Testis (tissue), 3 donors: ENCODE results near the gene TTC8. TPM values are rescaled to one million over a fixed set of nuclear protein-coding genes. Genes with fewer than 3 reads are reported as not detected.

ENCODE experiments used
- DNase-seq: peaks from one replicate; pipeline ENCODE4 v3.0.0-alpha.2; 2019
- H3K27ac ChIP-seq, 2 donors: fragments of 200-600 bp; sonication (generic); one replicate each; pipeline ENCODE4 v1.5.1; 2019
- H3K27me3 ChIP-seq: fragments of 200-600 bp; sonication (generic); one replicate; pipeline ENCODE4 v1.5.1; 2019
- H3K36me3 ChIP-seq: fragments of 200-600 bp; sonication (generic); one replicate; pipeline ENCODE4 v1.5.1; 2017; ENCODE audit warnings: low read depth; ENCODE audit errors: missing control alignments
- H3K4me1 ChIP-seq: fragments of 200-600 bp; sonication (generic); one replicate; pipeline ENCODE4 v1.5.1; 2019
- H3K4me3 ChIP-seq, 2 donors: fragments of 200-600 bp; sonication (generic); one replicate each; pipeline ENCODE4 v1.5.1; 2017 to 2019
- H3K9me3 ChIP-seq: fragments of 200-600 bp; sonication (generic); one replicate; pipeline ENCODE4 v1.5.1; 2017
- POLR2A ChIP-seq: fragments of 450-650 bp; IDR thresholded peaks from one replicate; pipeline ENCODE4 v1.6.1; 2017; ENCODE audit warnings: antibody characterized with exemption, mild to moderate bottlenecking, moderate library complexity
- WGBS, 2 donors: methylation state at CpG; one replicate each; pipeline ENCODE4 v1.1.5; 2018; 5-methylcytosine and 5-hydroxymethylcytosine counted together
- intact Hi-C: fragments of 100-400 bp; cut with DNase I; formaldehyde crosslinking; loops from one replicate; pipeline ENCODE4 v1.15.1; 2023; ENCODE audit warnings: low total_unique reads
- polyA plus RNA-seq: library from polyadenylated mRNA; stranded (reverse); fragments of 350-450 nt; fragmentation: Illumina TruSeq; extraction: RNeasy Lipid Tissue Mini Kit (QIAGEN cat#74804); gene quantifications from one replicate; pipeline ENCODE4 v1.2.3, GENCODE V29; 2014; ENCODE audit warnings: low read depth, low replicate concordance; ENCODE audit not compliant: insufficient read depth
- total RNA-seq, 2 donors: library from RNA; depleted of rRNA; stranded (reverse); fragments of >200 nt; gene quantifications; one replicate each; pipeline ENCODE4 v1.2.3, GENCODE V29; 2016
- TF ChIP-seq, protein P1 (sequence below), 3 experiments: fragments of 450-650 bp in 2 of 3; fragments of 200-600 bp in 1 of 3; sonication (generic) in 1 of 3; IDR thresholded peaks; one replicate each; pipeline ENCODE4 v1.5.1; 2016 to 2019; ENCODE audit warnings: antibody characterized with exemption in 3 of 3, mild to moderate bottlenecking in 2 of 3, moderate library complexity in 1 of 3

The TTC8 gene
- total and polyA plus RNA-seq, 3 donors from 2014 or later, result 67.5 to 144 (median 139) TPM

DNA sequence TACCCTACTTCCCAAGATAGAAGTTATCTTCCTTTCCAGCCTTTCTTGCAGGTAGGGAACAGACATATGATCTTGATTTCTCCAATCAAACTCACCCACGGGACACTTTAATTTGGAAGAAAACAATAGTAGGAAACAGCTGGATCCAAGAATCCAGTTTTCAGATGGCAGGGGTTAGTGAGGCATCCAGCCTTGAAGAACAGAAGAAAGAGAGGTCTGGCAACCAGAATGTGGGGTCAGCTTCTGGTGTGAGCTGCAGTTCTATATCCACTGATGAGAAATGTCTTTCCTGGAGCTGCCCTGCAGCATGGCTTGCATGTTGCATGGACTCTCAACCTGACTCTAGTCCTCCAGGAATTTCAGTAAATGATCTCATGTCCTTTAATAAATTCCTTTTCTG is 83.8 kb downstream of the TTC8 start:
- TF ChIP-seq POLR2A, result no peak
- TF ChIP-seq, protein P1, sequence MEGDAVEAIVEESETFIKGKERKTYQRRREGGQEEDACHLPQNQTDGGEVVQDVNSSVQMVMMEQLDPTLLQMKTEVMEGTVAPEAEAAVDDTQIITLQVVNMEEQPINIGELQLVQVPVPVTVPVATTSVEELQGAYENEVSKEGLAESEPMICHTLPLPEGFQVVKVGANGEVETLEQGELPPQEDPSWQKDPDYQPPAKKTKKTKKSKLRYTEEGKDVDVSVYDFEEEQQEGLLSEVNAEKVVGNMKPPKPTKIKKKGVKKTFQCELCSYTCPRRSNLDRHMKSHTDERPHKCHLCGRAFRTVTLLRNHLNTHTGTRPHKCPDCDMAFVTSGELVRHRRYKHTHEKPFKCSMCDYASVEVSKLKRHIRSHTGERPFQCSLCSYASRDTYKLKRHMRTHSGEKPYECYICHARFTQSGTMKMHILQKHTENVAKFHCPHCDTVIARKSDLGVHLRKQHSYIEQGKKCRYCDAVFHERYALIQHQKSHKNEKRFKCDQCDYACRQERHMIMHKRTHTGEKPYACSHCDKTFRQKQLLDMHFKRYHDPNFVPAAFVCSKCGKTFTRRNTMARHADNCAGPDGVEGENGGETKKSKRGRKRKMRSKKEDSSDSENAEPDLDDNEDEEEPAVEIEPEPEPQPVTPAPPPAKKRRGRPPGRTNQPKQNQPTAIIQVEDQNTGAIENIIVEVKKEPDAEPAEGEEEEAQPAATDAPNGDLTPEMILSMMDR (IDR thresholded peaks at IDR 0.05), result no peak

DNA sequence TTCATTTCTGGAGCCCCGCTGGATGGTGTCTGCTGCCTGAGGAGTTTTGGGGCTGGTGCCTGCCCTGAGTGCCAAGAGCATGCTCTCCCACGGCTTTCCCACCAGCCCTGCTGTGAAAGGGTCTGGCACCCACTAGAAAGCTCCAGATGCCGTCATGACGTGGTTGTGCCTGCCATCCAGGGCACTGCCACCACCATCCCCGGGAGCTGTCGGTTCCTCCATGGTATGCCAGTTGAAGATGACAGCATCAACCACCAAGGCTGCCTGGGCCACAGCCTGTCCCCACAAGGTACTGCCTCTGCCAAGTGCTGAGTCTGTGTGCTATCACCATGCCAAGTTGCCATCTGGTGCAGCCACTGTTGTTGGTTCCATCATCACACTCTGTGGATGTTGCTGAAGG is 85.9 kb downstream of the TTC8 start:
- WGBS, 2 donors, result 84 to 91% methylated on average over 4 to 6 of the region's 6 CpGs

More for the DNA sequence above, 83.8 kb downstream of the TTC8 start:
- Histone ChIP-seq H3K4me1 (no peaks in the 10 kb centered on the region), H3K27me3 (no peaks in the 10 kb centered on the region), H3K36me3 (no peaks in the 10 kb centered on the region), H3K9me3 (no peaks in the 10 kb centered on the region), H3K27ac (no peak overlapping the region), H3K4me3 (no peak overlapping the region)
- intact Hi-C loops, result no loop called here
- DNase-seq, result no peak
- 75 to 87% methylated on average over 1 of the region's 1 CpG for WGBS, 2 donors

DNA sequence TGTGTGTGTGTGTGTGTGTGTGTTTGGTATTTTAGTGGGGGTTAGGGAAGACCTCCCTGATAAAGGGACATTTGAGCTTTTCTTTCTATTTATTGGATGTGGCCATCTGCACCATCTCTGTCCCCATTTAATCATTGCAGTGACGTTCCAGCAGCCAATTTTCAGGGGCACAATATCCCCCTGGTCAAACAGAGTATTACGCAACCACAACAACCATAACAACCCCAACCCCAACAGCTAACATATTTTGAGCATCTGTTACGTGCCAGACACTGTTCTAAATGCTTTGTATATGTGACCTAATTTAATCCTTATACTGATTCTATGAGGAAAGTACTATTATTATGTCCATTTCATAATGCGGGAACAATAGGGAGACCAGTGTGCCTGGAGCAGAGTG is 87.4 kb downstream of the TTC8 start:
- TF ChIP-seq, protein P1 (IDR thresholded peaks at IDR 0.05), result no peak
- TF ChIP-seq POLR2A, result no peak
- Histone ChIP-seq H3K4me1 (no peaks in the 10 kb centered on the region), H3K36me3 (no peaks in the 10 kb centered on the region), H3K27me3 (no peaks in the 10 kb centered on the region), H3K27ac (no peak overlapping the region), H3K4me3 (no peak overlapping the region), H3K9me3 (no peaks in the 10 kb centered on the region)
- DNase-seq, result no peak
- intact Hi-C loops, result no loop called here
- 85 to 93% methylated on average over 4 of the region's 4 CpGs for WGBS, 2 donors

More for the DNA sequence above, 85.9 kb downstream of the TTC8 start:
- TF ChIP-seq, protein P1 (IDR thresholded peaks at IDR 0.05), result no peak
- no peak for TF ChIP-seq POLR2A
- Histone ChIP-seq H3K36me3 (no peaks in the 10 kb centered on the region), H3K27ac (no peak overlapping the region), H3K27me3 (no peaks in the 10 kb centered on the region), H3K4me3 (no peak overlapping the region), H3K9me3 (no peaks in the 10 kb centered on the region), H3K4me1 (no peaks in the 10 kb centered on the region)
- intact Hi-C loops, result no loop called here
- no peak for DNase-seq

DNA sequence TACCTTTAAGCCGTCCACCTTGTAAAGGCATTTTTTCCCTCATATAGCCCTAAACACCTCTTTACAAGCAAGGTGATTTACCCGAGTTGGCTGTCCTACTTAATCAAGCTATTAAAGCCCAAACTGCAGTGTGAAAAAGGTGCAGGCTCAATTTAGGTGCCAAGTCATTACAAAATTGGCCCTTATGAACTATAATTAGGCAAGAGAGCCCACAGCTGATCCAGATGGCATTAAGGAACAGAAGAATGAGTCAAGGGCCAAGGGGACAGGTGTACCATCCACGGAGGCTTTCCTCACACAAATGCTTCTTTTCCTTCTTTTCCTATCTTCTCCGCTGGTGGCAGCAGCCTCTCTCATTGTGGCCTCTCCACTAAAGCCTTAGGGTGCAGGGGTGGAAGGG is 90.5 kb downstream of the TTC8 start:
- DNase-seq, result no peak
- no peak overlapping the region for H3K4me3 ChIP-seq
- 77 to 84% methylated on average over 4 of the region's 4 CpGs for WGBS, 2 donors
- no peaks in the 10 kb centered on the region for H3K27me3 ChIP-seq
- H3K4me1 ChIP-seq, result no peaks in the 10 kb centered on the region
- H3K36me3 ChIP-seq, result no peaks in the 10 kb centered on the region
- no peaks in the 10 kb centered on the region for H3K9me3 ChIP-seq
- intact Hi-C loops, result no loop called here
- no peak for TF ChIP-seq POLR2A
- TF ChIP-seq, protein P1 (IDR thresholded peaks at IDR 0.05), result no peak
- no peak overlapping the region for H3K27ac ChIP-seq

DNA sequence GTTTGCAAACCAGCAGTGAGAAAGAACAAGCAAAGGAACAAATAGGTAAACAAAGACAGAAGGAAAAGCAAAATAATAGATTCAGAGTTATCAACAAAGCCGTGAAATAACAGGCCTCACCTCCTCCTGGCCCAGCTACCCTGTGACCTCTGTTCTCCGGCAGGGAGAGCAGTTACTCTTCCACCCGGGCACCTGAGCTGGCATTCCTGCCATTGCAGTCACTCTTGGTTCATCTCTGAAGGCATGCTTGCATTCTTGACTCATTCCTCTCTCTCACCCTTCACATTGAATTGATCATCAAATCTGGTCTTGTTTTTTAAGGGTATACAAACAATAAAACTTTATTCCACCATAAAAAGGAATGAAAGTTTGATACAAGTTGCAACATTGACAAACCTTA is 95.1 kb downstream of the TTC8 start:
- TF ChIP-seq, protein P1 (IDR thresholded peaks at IDR 0.05), result no peak
- no peak for TF ChIP-seq POLR2A
- intact Hi-C loops, result no loop called here
- no peak for DNase-seq
- WGBS, 2 donors, result 80 to 85% methylated on average over 3 of the region's 3 CpGs
- Histone ChIP-seq H3K4me1 (no peaks in the 10 kb centered on the region), H3K27ac (no peak overlapping the region), H3K36me3 (no peaks in the 10 kb centered on the region), H3K9me3 (no peaks in the 10 kb centered on the region), H3K4me3 (no peak overlapping the region), H3K27me3 (no peaks in the 10 kb centered on the region)
